Brain pericyte (primary cell): ENCODE data around the gene SLC34A1.
"Not testable (repeated sequence)": the region's sequence is repeated elsewhere in the genome, so short reads cannot be mapped to it uniquely, and the experiment has no call there.

ENCODE experiments used
- DNase-seq: peaks from one replicate; pipeline ENCODE4 v3.0.0-alpha.2; 2012; ENCODE audit warnings: low read depth, low spot score

SLC34A1 gene

DNA sequence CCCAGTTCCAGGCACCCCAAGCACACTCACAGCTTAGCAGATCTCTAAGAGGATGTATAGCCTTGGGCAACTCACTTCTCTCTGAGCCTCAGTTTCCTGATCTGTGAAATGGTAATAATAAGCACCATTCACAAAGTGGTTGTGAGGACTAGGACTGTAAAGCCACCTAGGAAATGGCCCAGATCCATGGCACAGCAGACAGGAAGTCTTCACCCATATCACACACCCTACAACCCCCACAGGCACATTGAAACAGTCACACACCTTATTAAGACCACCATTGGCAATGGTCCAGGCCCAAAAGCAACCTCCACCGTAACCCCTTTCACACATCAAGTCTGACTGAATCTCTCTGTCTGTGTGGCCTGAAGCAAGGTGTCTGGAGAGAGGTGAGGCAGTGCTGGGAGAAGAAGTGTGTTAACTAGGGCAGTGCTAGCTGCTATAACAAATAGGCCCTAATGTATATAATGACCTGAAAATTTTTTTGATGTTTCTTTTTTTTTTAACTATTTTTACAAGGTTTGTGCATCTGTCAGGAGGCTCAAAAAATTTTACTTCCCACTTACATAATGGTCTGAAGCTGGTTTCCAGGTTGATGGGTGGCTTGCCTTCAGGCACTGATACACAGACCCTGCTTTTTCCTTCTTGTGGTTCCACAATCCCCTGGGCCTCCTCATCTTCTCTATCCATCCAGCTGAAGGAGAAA, 28.9 kb upstream of the SLC34A1 start:
- no peak for DNase-seq

DNA sequence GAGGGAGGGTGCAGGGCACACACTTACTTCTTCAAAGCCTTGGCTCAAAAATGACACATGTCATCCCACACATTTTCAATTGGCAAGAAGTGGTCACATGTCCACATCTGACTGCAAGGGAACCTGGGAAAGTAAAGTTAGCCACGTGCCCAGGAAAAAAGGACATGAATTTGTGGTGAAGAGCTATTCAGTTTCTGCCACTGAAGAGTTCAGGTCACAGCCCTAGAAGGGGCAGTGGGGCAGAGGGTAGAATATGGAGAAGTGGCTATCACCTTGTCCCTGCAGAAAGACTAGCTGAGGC, 28.4 kb upstream of the SLC34A1 start:
- no peak for DNase-seq

DNA sequence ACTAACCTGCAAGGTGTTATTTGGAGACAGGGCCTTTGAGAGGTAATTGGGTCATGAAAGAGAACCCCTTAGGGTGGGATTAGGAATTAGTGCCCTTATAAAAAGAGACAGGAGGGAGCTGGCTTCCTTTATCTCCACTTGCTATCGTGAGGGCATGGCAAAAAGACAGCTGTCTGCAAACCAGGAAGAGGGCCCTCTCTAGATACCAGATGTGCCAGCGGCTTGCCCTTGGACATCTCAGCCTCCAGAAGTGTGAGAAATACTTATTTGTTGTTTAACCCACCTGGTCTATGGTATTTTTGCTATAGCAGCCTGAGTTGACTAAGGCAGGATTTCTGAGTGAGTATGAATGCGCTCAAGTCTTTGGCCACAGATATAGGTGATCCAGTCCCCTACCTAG, 27.5 kb upstream of the SLC34A1 start:
- no peak for DNase-seq

DNA sequence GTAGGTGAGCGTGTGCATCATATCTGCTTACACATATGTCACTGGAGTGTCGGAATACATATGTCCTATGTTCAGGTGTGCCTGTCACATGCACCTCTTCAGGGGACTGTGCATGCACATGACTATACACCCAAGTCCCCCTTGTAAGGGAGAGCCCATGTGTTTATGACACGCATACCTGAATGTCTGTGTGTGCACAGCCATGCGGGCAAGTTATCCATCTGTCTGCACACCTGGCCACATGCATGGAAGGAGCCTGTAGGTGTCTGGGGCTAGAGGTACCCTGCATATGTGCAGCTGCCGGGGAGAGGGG, 27.1 kb upstream of the SLC34A1 start:
- DNase-seq: no peak

DNA sequence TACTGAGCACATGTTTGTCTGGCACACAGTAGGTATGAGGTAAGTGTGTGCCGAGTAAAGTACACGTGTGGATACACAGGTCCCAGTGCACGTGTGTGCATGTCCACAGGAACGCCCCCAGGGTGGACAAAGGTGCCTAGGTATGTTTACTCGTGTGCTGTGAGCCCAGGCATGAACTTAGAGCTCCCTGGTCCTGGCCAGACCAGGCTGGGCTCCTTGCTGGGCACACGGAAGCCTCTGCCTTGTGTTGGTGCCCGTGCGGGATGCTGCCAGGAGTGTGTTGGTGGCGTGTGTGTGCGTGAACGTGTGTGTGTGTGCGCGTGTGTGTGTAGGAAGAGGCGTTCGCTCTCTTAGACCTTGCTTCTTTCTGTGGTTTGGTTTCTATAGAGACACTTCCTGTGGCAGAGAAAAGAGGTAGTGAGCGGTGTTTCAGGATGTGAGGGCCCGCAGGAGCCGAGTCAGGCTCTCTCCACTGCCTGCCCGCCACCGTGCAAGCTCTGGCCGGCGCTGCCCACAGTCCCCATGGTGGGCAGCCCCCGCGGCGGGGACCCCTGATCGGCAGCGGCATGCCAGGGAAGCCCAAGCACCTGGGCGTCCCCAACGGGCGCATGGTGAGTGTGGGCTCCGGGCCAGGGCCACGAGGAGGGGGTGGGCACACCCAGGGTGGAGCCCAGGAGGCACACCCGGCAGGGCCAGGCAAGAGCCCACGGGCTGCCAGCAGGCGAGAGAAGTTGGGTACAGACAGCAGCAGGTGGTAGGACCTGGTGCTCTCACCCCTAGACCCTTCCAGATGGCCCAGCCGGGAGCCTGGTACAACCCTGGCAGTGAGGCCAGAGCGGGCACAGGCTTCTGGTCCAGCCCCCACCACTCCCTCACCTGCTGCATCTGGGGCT, 26.5 kb upstream of the SLC34A1 start, which contains the start of gene RGS14:
TSS of gene RGS14 (plus strand) at position 466 of the 893 bp plus-strand sequence. CDS start at position 567, 101 bp downstream.
- DNase-seq: no peak

DNA sequence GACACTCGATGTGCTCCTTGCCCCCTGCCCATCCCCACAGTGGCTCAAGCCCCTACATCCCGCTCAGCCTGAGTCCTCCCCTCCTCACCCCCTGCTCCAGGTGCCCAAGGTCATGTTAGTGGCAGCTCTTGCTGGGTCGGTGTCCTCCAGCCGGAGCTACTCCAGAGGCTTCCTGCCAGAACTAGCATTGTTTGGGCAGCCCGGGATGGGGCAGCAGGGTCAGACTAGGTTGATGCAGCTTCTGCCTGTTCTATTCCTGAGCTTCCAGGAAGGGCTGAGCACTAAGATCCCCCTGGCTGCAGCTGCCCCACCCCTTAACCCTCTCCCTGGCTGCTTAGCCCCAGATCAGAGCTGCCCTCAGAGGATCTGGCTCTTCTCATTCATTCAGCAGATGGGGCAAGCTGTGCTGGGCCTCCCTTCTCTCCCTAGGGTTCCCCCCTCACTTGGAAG, 25.8 kb upstream of the SLC34A1 start:
- DNase-seq: no peak

DNA sequence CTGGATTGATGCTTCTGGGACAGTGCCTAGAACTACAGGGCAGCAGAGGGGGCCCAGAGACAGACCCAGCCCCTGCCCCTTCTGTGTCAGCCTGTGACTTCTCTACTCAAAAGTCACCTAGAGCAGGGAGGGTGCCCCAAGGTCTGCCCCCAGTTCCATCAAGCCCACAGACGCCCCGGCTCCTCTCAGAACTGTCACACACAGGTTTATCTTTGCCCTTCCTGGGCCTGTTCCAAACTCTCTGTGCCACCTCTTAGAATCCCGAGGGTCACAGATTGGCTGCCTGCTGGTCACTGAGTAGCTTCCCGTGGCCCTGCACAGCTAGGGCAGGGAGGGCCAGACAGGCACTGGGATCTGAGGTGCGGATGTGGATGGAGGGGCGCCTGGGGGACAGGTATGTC, 24.8 kb upstream of the SLC34A1 start:
- no peak for DNase-seq

DNA sequence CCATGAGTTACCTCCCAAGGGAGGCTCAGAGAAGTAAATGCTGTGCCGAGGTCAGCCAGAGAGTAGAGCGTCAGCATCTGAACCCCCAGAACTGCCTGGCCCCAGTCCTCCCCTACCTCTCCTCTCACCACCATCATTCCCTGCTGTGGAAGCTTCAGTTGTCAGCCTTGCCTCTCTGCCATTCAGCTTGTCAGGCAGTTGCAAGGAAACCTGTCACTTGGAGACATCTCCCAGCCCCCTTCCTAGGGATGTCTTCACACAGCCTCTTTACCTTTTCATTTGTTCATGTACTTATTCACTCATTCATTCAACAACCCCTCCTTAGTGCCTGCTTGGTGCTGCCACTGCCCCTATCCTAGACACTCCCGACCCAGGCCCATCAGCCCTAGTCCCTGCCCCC, 24.4 kb upstream of the SLC34A1 start:
- no peak for DNase-seq

DNA sequence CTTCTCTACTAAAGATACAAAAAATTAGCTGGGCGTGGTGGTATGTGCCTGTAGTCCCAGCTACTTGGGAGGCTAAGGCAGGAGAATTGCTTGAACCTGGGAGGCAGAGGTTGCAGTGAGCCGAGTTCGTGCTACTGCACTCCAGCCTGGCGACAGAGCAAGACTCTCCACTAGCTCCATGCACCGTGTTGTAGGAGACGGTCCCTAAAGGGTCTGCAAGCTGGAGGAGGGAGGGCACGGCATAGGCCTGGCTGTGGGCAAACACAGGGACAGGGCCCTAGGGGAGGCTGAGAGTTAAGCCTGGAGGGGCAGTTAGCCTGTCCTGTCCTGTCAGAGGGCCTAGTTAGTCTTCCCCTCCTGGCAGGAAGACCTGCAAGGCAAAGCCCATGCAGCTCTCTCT, 23.5 kb upstream of the SLC34A1 start:
- not testable (repeated sequence) for DNase-seq

DNA sequence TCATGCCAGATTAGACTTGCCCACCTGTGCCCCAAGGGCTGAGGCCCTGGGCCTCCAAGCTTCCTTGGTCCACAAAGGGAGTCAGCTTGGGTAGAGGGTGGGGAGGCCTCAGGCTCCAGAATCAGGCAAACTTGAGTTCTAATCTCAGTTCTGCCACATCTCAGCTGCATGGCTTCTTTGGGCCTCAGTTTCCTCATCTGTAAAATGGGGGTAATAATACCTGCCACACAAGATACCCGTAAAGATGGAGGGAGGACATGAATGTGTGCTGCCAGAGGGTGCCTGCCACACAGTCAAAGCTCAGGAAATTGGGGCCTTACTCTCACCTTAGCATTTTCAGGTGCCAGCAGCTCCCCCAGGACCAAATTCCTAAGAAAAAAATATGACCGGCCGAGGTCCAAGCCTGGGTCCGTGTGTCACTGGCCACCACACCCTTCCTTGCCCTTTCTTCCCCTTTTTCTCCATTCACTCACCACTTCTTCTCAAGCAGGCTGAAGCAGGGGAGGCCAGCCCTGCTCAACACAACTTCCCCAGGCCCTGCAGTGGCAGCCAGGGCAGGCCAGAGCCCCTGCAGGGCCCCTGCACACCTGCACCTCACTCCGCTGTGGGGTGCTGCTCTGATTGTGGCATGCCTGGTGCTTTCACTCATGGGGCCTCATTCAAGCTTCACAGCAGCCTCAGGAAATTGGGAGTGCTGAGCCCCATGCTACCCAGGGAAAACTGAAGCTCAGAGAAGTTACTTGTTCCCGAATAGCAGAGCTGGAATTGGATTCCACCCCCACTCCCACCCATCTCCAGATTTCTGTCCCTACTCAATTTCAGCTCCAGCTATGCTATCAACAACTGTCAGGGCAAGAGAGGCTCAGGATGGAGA, 22.6 kb upstream of the SLC34A1 start:
- DNase-seq: no peak

DNA sequence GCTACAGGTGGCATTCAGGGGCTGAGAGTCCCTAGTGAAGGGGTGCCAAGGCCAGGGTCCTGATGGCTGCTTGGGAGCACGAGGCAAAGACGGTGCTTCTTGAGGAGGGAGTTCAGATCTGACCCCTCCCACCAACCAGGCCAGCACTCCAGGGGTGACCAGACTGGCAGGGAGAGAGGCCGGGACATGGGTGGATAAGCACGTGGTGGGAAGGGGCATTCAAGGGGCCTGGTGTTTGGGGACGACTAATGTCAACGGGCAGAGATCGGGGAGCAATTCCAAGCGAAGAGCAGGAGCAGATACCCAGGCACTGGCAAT, 22.0 kb upstream of the SLC34A1 start:
- no peak for DNase-seq

DNA sequence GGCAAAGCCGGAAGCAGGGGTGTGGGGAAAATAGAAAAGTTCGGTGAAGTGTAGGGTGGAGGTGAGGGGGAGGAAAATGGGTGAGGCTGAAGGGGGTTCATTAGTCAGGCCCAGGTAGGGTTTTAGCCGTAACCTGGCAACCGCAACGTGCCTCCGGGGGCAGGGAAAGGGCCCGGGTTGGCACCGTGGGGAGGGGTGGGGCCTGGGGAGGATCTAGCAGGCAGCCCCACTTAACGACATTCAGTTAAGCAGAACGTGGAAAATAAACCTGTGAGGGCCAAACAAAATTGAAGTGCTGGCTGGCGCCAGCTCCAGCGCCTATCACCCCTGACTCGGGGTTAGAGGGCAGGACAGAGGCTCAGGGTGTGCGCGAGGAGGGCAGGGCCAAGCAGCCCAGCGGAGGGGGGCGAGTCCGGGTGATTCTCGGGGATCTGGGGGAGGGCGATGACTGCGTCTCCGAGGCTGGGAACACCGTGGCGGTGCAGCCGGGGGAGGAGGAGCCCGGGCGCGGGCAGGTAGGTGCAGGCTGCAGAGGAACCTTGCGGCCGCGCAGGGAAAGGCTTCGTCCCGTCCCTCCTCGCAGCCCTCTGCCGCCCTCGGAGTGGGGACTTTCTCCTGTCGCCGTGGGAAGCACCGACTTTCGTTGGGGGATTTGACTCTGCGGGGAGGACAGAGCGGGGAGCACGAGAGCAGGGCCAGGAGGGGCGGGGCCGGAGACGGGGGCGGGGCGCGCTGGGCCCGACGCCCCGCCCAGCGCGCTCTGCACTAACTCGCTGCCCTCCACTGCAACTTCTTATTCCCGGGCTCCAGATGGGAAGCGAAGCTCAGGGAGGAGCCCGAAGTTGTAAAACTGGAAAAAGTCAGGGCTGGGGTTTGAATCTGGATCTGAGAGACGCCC, 21.4 kb upstream of the SLC34A1 start:
- DNase-seq: no peak

DNA sequence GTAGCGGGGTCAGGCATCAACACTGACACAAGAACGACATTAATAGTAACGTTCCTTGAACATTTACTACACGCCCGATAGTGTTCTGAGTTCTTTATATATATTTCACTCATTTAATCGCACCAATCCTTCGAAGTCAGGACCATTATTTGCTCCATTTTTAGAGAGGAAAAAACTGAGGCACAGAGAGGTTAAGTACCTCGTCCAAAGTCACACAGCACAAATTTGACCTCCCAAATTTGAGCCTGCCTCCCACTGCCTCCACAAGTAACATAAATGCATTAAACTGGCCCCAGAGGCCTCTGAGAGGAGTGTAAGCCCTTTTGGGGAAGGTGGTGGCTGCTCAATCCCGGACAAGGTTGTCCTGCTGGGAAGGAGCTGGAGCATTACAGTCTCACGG, 20.7 kb upstream of the SLC34A1 start:
- no peak for DNase-seq

DNA sequence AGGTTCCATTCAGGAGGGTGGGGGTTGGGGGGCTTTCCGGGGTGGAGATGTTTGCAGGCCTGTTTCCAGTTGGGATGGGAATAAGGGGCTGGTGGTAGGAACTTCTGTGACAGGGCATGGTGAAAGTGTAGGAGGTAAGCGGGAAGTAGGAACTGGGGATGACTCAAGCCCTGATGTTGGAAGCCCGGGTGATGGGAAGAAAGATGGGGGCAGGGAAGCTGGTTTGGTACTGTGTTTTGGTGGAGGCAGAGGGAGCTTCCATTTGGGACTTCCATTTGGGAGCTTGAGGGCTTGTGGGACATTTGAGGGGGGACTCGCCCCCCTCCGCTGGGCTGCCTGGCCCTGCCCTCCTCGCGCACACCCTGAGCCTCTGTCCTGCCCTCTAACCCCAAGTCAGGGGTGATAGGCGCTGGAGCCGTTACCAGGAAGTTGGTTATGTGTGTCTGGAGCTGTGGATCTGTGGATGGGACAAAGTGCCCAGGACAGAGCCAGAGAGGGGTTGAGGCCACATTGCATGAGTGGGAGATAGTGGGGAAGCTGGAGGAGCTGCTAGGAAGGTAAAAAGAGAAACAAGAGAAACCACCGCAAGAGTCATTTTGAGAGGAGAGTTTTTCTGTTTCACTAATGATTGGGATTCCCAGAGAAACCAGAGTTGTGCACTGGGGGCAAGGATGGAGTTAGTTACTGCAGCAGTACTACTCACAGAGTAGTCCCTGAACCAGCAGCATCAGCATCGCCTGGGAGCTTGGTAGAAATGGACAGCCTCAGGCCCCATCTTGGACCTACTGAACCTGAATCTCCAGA, 19.9 kb upstream of the SLC34A1 start:
- DNase-seq: no peak

DNA sequence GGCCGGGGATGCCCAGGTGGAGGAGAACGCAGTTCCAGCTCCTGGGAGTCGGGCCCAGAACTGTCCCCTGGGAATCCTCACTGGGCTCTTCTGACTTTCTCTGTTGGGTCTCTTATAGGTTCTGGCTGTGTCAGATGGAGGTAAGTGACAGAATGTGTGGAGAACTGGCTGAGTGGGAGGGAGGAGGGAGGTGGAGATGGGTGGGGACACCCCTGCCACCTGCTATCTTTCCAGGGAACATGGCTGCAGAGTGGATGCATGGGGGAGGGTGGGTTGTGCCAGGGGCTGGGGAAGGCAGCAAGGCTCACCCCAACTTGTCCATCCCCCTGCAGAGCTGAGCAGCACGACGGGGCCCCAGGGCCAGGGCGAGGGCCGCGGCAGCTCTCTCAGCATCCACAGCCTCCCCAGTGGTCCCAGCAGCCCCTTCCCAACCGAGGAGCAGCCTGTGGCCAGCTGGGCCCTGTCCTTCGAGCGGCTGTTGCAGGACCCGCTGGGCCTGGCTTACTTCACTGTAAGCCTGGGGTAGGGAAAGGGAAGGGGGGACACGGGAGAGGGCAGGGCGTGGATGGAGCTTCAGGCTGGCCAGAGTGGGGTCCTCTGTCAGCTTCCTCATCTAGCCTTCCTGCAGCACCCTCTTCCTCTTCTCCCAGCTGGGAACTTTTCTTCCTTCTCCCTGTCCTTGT, 18.2 kb upstream of the SLC34A1 start:
- DNase-seq: no peak

DNA sequence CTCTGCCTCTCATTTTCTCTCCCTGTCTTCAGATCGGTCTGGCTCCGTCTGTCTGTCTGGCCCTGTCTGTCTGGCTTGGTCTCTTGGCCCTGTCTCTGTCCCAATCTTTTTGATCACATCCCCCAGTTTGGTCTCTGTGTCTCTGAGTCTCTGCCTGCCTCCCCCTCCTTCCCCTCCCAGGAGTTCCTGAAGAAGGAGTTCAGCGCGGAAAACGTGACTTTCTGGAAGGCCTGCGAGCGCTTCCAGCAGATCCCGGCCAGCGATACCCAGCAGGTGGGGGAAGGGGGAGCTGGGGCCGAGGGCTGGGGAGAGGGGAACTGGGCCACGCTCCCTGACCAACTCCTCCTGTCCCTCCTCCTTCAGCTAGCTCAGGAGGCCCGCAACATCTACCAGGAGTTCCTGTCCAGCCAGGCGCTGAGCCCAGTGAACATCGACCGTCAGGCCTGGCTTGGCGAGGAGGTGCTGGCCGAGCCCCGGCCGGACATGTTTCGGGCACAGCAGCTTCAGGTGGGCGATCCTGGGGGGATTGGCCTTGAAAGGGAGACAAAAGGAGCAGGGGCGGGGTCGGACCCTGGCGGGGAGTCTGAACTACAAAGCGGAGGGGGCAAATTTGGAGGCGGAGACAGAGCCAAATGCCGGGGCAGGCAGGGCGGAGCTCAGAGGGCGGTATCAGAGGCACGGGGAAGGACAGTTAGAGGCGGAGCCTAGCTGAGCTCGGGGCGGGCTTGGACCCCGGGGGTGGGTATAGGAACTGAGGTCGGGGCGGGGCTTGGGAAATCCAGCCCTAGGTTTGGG, 17.5 kb upstream of the SLC34A1 start:
- DNase-seq: no peak

DNA sequence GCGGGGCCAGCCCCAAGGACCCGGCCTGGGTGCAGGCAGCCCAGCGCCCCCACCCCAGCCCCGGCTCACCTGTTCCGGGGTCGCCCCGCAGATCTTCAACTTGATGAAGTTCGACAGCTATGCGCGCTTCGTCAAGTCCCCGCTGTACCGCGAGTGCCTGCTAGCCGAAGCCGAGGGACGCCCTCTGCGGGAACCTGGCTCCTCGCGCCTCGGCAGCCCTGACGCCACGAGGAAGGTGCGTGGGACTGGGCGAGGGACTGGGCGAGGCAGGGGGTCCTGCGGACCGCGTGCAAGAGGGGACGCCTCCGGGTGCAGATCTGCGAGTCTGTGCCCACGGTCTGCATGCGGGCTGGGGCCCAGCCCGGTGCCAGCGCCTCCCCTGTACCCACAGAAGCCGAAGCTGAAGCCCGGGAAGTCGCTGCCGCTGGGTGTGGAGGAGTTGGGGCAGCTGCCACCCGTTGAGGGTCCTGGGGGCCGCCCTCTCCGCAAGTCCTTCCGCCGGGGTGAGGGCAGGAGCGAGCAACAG, 16.8 kb upstream of the SLC34A1 start:
- DNase-seq: no peak

DNA sequence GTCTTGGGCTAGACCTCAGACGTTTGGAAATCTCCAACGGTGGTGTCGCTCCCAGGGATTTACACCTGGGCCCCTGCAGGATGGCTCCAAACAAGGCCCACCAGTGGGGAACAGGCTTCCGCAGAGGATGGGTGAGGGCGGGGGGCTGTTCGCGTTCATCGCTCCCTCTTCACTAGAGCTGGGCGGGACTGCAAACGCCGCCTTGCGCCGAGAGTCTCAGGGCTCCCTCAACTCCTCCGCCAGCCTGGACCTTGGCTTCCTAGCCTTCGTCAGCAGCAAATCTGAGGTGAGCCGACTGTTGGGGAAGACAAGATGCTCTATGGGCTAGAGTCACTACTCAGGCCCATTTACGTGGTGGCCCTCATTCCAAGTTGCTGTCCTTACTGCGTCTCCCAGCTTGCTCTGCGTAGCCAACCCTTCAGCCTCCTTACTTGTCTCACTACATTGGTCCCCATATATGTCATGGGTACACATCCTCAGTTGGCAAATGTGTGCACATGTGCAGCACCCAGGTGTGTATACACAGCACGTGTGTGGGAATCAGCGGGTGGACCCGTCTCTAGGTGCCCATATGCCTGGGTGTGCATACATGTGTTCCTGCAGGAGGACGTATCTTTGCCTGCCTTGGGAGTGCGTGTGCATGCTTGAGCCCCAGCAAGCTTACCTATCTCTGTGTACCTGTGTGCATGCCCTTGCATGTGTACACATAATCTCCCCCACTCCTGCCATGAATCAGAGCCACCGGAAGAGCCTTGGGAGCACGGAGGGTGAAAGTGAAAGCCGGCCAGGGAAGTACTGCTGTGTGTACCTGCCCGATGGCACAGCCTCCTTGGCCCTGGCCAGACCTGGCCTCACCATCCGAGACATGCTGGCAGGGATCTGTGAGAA, 16.0 kb upstream of the SLC34A1 start:
- DNase-seq: no peak
